H1 (cell line): Measurements from ENCODE around the gene BORCS8. TPM values are rescaled to one million over a fixed set of nuclear protein-coding genes. Genes with fewer than 3 reads are reported as not detected.

Experiments
- CTCF ChIA-PET: fragments of 300-600 bp; sonication (Branson Sonifier 250); formaldehyde crosslinking; loops from one replicate; lab custom pipeline; 2021; ENCODE audit not compliant: partially characterized antibody; lab: Charles Lee
- POLR2A ChIA-PET: fragments of 300-600 bp; sonication (Branson Sonifier 250); formaldehyde crosslinking; loops from one replicate; lab custom pipeline; 2021; ENCODE audit warnings: inconsistent platforms; ENCODE audit not compliant: partially characterized antibody; lab: Charles Lee
- DNase-seq, 2 experiments: peaks; one replicate each; pipeline versions ENCODE4 v3.0.0 to v3.0.0-alpha.2; 2010 to 2022; ENCODE audit warnings: low spot score in 2 of 2, low read depth in 1 of 2, mixed read lengths in 1 of 2
- FAIRE-seq: peaks from 2 replicates; lab custom pipeline; 2011; peaks lifted over from hg19 to GRCh38; lab: Jason Lieb, UNC
- H2AFZ ChIP-seq: 2 replicates; pipeline ENCODE4 v1.8.1; 2012; ENCODE audit warnings: low read length, inconsistent platforms
- H2AK5ac ChIP-seq: 2 replicates; pipeline ENCODE4 v1.6.1; 2013; ENCODE audit warnings: low read depth, low read length
- H2BK120ac ChIP-seq: replicated peaks from 2 replicates; pipeline ENCODE3; 2013; ENCODE audit warnings: low read depth, low read length, inconsistent platforms
- H2BK12ac ChIP-seq: 2 replicates; pipeline ENCODE4 v1.6.1; 2013; ENCODE audit warnings: low read depth, low read length
- H2BK15ac ChIP-seq: 2 replicates; pipeline ENCODE4 v1.6.1; 2013; ENCODE audit warnings: low read length
- H2BK20ac ChIP-seq: 2 replicates; pipeline ENCODE4 v1.6.1; 2013; ENCODE audit warnings: low read length
- H2BK5ac ChIP-seq: 2 replicates; pipeline ENCODE4 v1.6.1; 2013; ENCODE audit warnings: low read depth, low read length
- H3K14ac ChIP-seq: 2 replicates; pipeline ENCODE4 v1.6.1; 2013; ENCODE audit warnings: inconsistent platforms; ENCODE audit not compliant: insufficient read length
- H3K18ac ChIP-seq: 2 replicates; pipeline ENCODE4 v1.6.1; 2013; ENCODE audit warnings: low read length; ENCODE audit errors: extremely low read depth
- H3K23ac ChIP-seq: 2 replicates; pipeline ENCODE4 v1.6.1; 2013; ENCODE audit warnings: inconsistent platforms; ENCODE audit not compliant: insufficient read length
- H3K23me2 ChIP-seq: 2 replicates; pipeline ENCODE4 v1.6.1; 2013; ENCODE audit warnings: low read depth, low read length
- H3K27ac ChIP-seq: 2 replicates; pipeline ENCODE4 v1.6.1; 2011; ENCODE audit warnings: low read depth, low read length, inconsistent platforms
- H3K27me3 ChIP-seq, 4 experiments: replicated peaks in 1 of 4; 1 replicate in 1 of 4; 2 replicates in 3 of 4; pipeline versions ENCODE4 v1.6.1 to v1.8.1; 2011 to 2013; ENCODE audit warnings: low read length in 3 of 4, mild to moderate bottlenecking in 3 of 4, inconsistent platforms in 2 of 4, mixed read lengths in 2 of 4, moderate library complexity in 1 of 4; ENCODE audit not compliant: control insufficient read depth in 3 of 4, insufficient read depth in 3 of 4; ENCODE audit errors: extremely low read depth in 1 of 4
- H3K36me3 ChIP-seq, 4 experiments: 2 replicates each; pipeline versions ENCODE4 v1.6.1 to v1.8.1; 2011 to 2013; ENCODE audit warnings: mild to moderate bottlenecking in 4 of 4, low read length in 3 of 4, moderate library complexity in 2 of 4, control low read depth in 1 of 4, inconsistent platforms in 1 of 4; ENCODE audit not compliant: insufficient read depth in 4 of 4, control insufficient read depth in 2 of 4
- H3K4ac ChIP-seq: replicated peaks from 2 replicates; pipeline ENCODE3; 2013; ENCODE audit warnings: low read length, low read depth, mixed read lengths, inconsistent platforms; ENCODE audit not compliant: insufficient read length
- H3K4me1 ChIP-seq, 4 experiments: replicated peaks in 1 of 4; 1 replicate in 1 of 4; 2 replicates in 3 of 4; pipeline versions ENCODE4 v1.6.1 to v1.8.1; 2011 to 2013; ENCODE audit warnings: low read length in 3 of 4, inconsistent platforms in 2 of 4, mixed read lengths in 1 of 4; ENCODE audit not compliant: insufficient read depth in 4 of 4, control insufficient read depth in 3 of 4
- H3K4me2 ChIP-seq, 2 experiments: 2 replicates each; pipeline versions ENCODE4 v1.6.1 to v1.8.1; 2011 to 2013; ENCODE audit warnings: low read depth in 2 of 2, low read length in 2 of 2, control low read depth in 1 of 2, inconsistent platforms in 1 of 2, mild to moderate bottlenecking in 1 of 2; ENCODE audit not compliant: insufficient read depth in 1 of 2
- H3K4me3 ChIP-seq, 4 experiments: fragments of 200-600, 300-600 bp in 1 of 4; sonication (generic), shearing (Covaris generic), sonication (Bioruptor Twin) in 1 of 4; 2 replicates each; pipeline versions ENCODE4 v1.5.1 to v1.8.1; 2011 to 2016; ENCODE audit warnings: low read length in 4 of 4, low read depth in 3 of 4, control low read depth in 2 of 4, inconsistent platforms in 2 of 4, mild to moderate bottlenecking in 2 of 4, mixed read lengths in 1 of 4, moderate library complexity in 1 of 4; ENCODE audit not compliant: insufficient read depth in 2 of 4; ENCODE audit errors: extremely low read depth in 1 of 4
- H3K56ac ChIP-seq: replicated peaks from 2 replicates; pipeline ENCODE3; 2013; ENCODE audit warnings: low read depth, mild to moderate bottlenecking, mixed read lengths, low read length, inconsistent platforms; ENCODE audit not compliant: insufficient read length
- H3K79me1 ChIP-seq: 2 replicates; pipeline ENCODE4 v1.6.1; 2013; ENCODE audit warnings: low read depth, low read length, control low read depth
- H3K79me2 ChIP-seq, 2 experiments: 2 replicates each; pipeline versions ENCODE4 v1.6.1 to v1.8.1; 2012 to 2013; ENCODE audit warnings: low read length in 2 of 2, mild to moderate bottlenecking in 2 of 2, inconsistent platforms in 1 of 2; ENCODE audit not compliant: insufficient read depth in 2 of 2, control insufficient read depth in 1 of 2
- H3K9ac ChIP-seq, 4 experiments: replicated peaks in 1 of 4; 1 replicate in 1 of 4; 2 replicates in 3 of 4; pipeline versions ENCODE4 v1.6.1 to v1.8.1; 2011 to 2013; ENCODE audit warnings: low read depth in 3 of 4, low read length in 3 of 4, control low read depth in 2 of 4, mild to moderate bottlenecking in 2 of 4, moderate library complexity in 2 of 4, inconsistent platforms in 1 of 4; ENCODE audit errors: extremely low read depth in 1 of 4
- H3K9me3 ChIP-seq, 2 experiments: 2 replicates each; pipeline versions ENCODE4 v1.6.1 to v1.8.1; 2012 to 2013; ENCODE audit warnings: mild to moderate bottlenecking in 2 of 2, moderate library complexity in 2 of 2, control low read depth in 1 of 2, inconsistent platforms in 1 of 2, low read depth in 1 of 2, low read length in 1 of 2, mixed read lengths in 1 of 2; ENCODE audit not compliant: insufficient read depth in 2 of 2
- H4K20me1 ChIP-seq, 2 experiments: replicated peaks in 1 of 2; 2 replicates each; pipeline versions ENCODE3 to v1.8.1; 2011 to 2013; ENCODE audit warnings: inconsistent platforms in 2 of 2, low read length in 2 of 2, mild to moderate bottlenecking in 1 of 2; ENCODE audit not compliant: insufficient read depth in 2 of 2, control insufficient read depth in 1 of 2
- H4K5ac ChIP-seq: 2 replicates; pipeline ENCODE4 v1.6.1; 2013; ENCODE audit warnings: low read length, low read depth, mixed read lengths, inconsistent platforms; ENCODE audit not compliant: insufficient read length
- H4K8ac ChIP-seq: 2 replicates; pipeline ENCODE4 v1.8.0; 2013; ENCODE audit warnings: mild to moderate bottlenecking, moderate library complexity, low read length, inconsistent platforms; ENCODE audit not compliant: insufficient read depth; ENCODE audit errors: extremely low read depth
- H4K91ac ChIP-seq: replicated peaks from 2 replicates; pipeline ENCODE3; 2013; ENCODE audit warnings: low read length, mixed read lengths, inconsistent platforms; ENCODE audit not compliant: insufficient read length
- BACH1 ChIP-seq: IDR thresholded peaks from 2 replicates; pipeline ENCODE4 v1.6.1; 2012; ENCODE audit warnings: low read length, improper control_type of control experiment
- CBX5 ChIP-seq: fragments of 300-800, 300-1000 bp; sonication (generic); IDR thresholded peaks from 2 replicates; pipeline ENCODE4 v1.7.1; 2016; ENCODE audit warnings: antibody characterized with exemption, low read length, low read depth
- PHF8 ChIP-seq: fragments of 200-600 bp; sonication (generic); conservative IDR thresholded peaks from 2 replicates; pipeline ENCODE4 v1.7.1; 2012; ENCODE audit warnings: low read depth, mild to moderate bottlenecking, inconsistent platforms, low read length, moderate library complexity
- RNF2 ChIP-seq: fragments of 200-900, 300-1000 bp; sonication (generic); IDR thresholded peaks from 2 replicates; pipeline ENCODE4 v1.7.1; 2016; ENCODE audit warnings: borderline replicate concordance, low read depth, mild to moderate bottlenecking, antibody characterized with exemption, low read length; ENCODE audit not compliant: poor library complexity, severe bottlenecking; ENCODE audit errors: missing control alignments
- SUZ12 ChIP-seq: fragments of 200-600 bp; sonication (generic); IDR thresholded peaks from 2 replicates; pipeline ENCODE4 v1.6.1; 2012; ENCODE audit warnings: mild to moderate bottlenecking, inconsistent platforms, low read length, moderate library complexity, mixed read lengths
- ZNF274 ChIP-seq: IDR thresholded peaks from 2 replicates; pipeline ENCODE4 v1.7.0; 2012; ENCODE audit warnings: low read length, borderline replicate concordance; ENCODE audit errors: extremely low read depth
- WGBS, 2 experiments: shearing (Covaris generic) in 1 of 2; methylation state at CpG; one replicate each; pipeline versions ENCODE4 v1.1.6 to v1.1.7; 2013 to 2015; ENCODE audit warnings: low lambda C conversion rate in 2 of 2, mixed read lengths in 2 of 2, inconsistent platforms in 1 of 2, low coverage in 1 of 2, missing lambda C conversion rate in 1 of 2; ENCODE audit not compliant: insufficient replicate concordance in 2 of 2, insufficient coverage in 1 of 2, insufficient read length in 1 of 2; ENCODE audit errors: extremely low coverage in 1 of 2, missing lambda C conversion rate in 1 of 2; 5-methylcytosine and 5-hydroxymethylcytosine counted together
- polyA plus RNA-seq, 7 experiments: library from polyadenylated mRNA; depleted of rRNA in 3 of 7; stranded (reverse) in 5 of 7; unstranded in 2 of 7; fragments of >200 nt in 5 of 7; fragments of 200-250 nt in 2 of 7; gene quantifications; 1 replicate in 5 of 7; 2 replicates in 1 of 7; 4 replicates in 1 of 7; pipeline versions ENCODE4 v1.2.1 to v1.2.3, GENCODE V29; 2011 to 2013; ENCODE audit warnings: missing spikeins in 2 of 7, mixed read lengths in 2 of 7
- total RNA-seq: library from RNA; stranded (reverse); fragmentation: NEBNext Ultra II Directional; extraction: Animal tissue kit (Norgen Biotek cat#: 25700); gene quantifications from 2 replicates; pipeline ENCODE4 v1.2.1, GENCODE V29; 2021
- TF ChIP-seq, protein P1 (sequence below): IDR thresholded peaks from 2 replicates; pipeline ENCODE4 v1.6.1; 2012; ENCODE audit warnings: low read length, inconsistent platforms
- TF ChIP-seq, protein P2 (sequence below): IDR thresholded peaks from 2 replicates; pipeline ENCODE4 v1.6.1; 2011; ENCODE audit warnings: low read length, improper control_type of control experiment
- TF ChIP-seq, protein P3 (sequence below): IDR thresholded peaks from 2 replicates; pipeline ENCODE4 v1.6.1; 2011; ENCODE audit warnings: low read depth, mild to moderate bottlenecking, low read length; ENCODE audit not compliant: insufficient read depth

Gene BORCS8
- total and polyA plus RNA-seq, 2 of the 8 experiments (the other 6 are each of a cell fraction or from before 2014, with no cell fraction given): 15.0 to 15.9 TPM

DNA sequence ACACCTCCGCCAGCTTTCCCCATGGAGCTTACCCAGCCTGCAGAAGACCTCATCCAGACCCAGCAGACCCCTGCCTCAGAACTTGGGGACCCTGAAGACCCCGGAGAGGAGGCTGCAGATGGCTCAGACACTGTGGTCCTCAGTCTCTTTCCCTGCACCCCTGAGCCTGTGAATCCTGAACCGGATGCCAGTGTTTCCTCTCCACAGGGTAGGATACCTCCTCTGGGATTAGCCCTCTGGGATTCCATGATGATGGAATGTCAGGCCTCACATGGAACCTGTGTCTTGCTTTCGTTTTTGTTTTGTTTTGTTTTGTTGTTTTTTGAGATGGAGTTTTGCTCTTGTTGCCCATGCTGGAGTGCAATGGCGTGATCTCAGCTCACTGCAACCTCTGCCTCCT lies 2.0 kb upstream of the BORCS8 start:
- Histone ChIP-seq H2BK20ac (no peak overlapping the region), H3K4me3 (no peak overlapping the region), H3K9me3 (no peaks in the 10 kb centered on the region), H3K27me3 (no peaks in the 10 kb centered on the region), H2AFZ (no peak overlapping the region), H3K14ac (no peak overlapping the region), H3K4me1 (no peaks in the 10 kb centered on the region), H3K4me2 (peak overlapping the region in 1 of 2 experiments; percentile 13; a peak in 1 of 4 replicates), H4K91ac (no peak overlapping the region), H2BK120ac (no peak overlapping the region), H4K5ac (no peak overlapping the region), H3K79me1 (peaks cover 4% of the 10 kb centered on the region), H2AK5ac (no peak overlapping the region), H3K56ac (no peak overlapping the region), H4K20me1 (peaks cover 0 to 8% of the 10 kb centered on the region in 2 experiments), H3K36me3 (peaks cover 2 to 15% (median 5%) of the 10 kb centered on the region in 4 experiments; a peak in 4 of 8 replicates), H3K9ac (no peak overlapping the region), H3K18ac (no peak overlapping the region), H4K8ac (no peak overlapping the region), H3K4ac (no peak overlapping the region), H3K23ac (no peak overlapping the region), H2BK12ac (no peak overlapping the region), H3K23me2 (peaks cover 3% of the 10 kb centered on the region; the same call in 1 of the 2 replicates), H2BK15ac (no peak overlapping the region), H3K79me2 (peaks cover 0 to 18% of the 10 kb centered on the region in 2 experiments; a peak in 2 of 4 replicates), H3K27ac (no peak overlapping the region), H2BK5ac (no peak overlapping the region)
- POLR2A ChIA-PET: interaction anchor here (0.6 to 4.5 kb wide), 5 partner anchors 10 to 232 kb away, joined by 3 to 37 read pairs (median 3); partner anchors contain the start of gene NR2C2AP
- FAIRE-seq: no peak
- WGBS, 2 experiments: 85% methylated on average over 5 of the region's 5 CpGs; no CpG with 5 or more reads in 1 of the 2 experiments
- no peak for DNase-seq
- CTCF ChIA-PET: interaction anchor here (1.1 to 1.5 kb wide), 3 partner anchors 9 to 67 kb away, joined by 3 to 4 read pairs (median 4); partner anchors contain the start of gene NR2C2AP
- TF ChIP-seq SUZ12: no peak
- TF ChIP-seq BACH1: no peak
- TF ChIP-seq CBX5: no peak
- TF ChIP-seq, protein P1, sequence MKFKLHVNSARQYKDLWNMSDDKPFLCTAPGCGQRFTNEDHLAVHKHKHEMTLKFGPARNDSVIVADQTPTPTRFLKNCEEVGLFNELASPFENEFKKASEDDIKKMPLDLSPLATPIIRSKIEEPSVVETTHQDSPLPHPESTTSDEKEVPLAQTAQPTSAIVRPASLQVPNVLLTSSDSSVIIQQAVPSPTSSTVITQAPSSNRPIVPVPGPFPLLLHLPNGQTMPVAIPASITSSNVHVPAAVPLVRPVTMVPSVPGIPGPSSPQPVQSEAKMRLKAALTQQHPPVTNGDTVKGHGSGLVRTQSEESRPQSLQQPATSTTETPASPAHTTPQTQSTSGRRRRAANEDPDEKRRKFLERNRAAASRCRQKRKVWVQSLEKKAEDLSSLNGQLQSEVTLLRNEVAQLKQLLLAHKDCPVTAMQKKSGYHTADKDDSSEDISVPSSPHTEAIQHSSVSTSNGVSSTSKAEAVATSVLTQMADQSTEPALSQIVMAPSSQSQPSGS: no peak
- TF ChIP-seq, protein P2, sequence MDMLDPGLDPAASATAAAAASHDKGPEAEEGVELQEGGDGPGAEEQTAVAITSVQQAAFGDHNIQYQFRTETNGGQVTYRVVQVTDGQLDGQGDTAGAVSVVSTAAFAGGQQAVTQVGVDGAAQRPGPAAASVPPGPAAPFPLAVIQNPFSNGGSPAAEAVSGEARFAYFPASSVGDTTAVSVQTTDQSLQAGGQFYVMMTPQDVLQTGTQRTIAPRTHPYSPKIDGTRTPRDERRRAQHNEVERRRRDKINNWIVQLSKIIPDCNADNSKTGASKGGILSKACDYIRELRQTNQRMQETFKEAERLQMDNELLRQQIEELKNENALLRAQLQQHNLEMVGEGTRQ: no peak
- no peak for TF ChIP-seq ZNF274
- TF ChIP-seq RNF2: no peak
- no peak for TF ChIP-seq PHF8
- TF ChIP-seq, protein P3, sequence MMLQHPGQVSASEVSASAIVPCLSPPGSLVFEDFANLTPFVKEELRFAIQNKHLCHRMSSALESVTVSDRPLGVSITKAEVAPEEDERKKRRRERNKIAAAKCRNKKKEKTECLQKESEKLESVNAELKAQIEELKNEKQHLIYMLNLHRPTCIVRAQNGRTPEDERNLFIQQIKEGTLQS: no peak
